OCI-LY1 (cell line): ENCODE results near the gene TRPM4.

Source experiments
- H2AFZ ChIP-seq: fragments of 200-600 bp; sonication (generic), shearing (Covaris generic); 2 replicates; pipeline ENCODE4 v1.6.0; 2014; ENCODE audit warnings: antibody characterized with exemption, mild to moderate bottlenecking, low read length
- H3F3A ChIP-seq: fragments of 200-600 bp; sonication (generic), shearing (Covaris generic); 2 replicates; pipeline ENCODE4 v1.6.0; 2014; ENCODE audit warnings: mild to moderate bottlenecking, antibody characterized with exemption, low read length, moderate library complexity; ENCODE audit not compliant: insufficient read depth
- H3K27ac ChIP-seq: fragments of 200-600 bp; sonication (generic); 2 replicates; pipeline ENCODE4 v1.5.1; 2014; ENCODE audit warnings: low read length, mixed run types, mild to moderate bottlenecking, low read depth; ENCODE audit not compliant: poor library complexity, severe bottlenecking
- H3K27me3 ChIP-seq: fragments of 200-600 bp; sonication (generic); 2 replicates; pipeline ENCODE4 v1.6.0; 2014; ENCODE audit warnings: antibody characterized with exemption, mild to moderate bottlenecking, low read length, moderate library complexity; ENCODE audit not compliant: insufficient read depth
- H3K36me3 ChIP-seq: fragments of 200-600 bp; sonication (generic); 2 replicates; pipeline ENCODE4 v1.6.1; 2014; ENCODE audit warnings: mild to moderate bottlenecking, antibody characterized with exemption, low read length, moderate library complexity, mixed read lengths; ENCODE audit not compliant: insufficient read depth
- H3K4me1 ChIP-seq: fragments of 200-600 bp; sonication (generic); 2 replicates; pipeline ENCODE4 v1.5.1; 2014; ENCODE audit warnings: mild to moderate bottlenecking, low read length, moderate library complexity; ENCODE audit not compliant: insufficient read depth, severe bottlenecking
- H3K4me2 ChIP-seq: fragments of 200-600 bp; sonication (generic), shearing (Covaris generic); 2 replicates; pipeline ENCODE4 v1.6.1; 2014; ENCODE audit warnings: low read length
- H3K4me3 ChIP-seq: fragments of 200-600 bp; sonication (generic); 2 replicates; pipeline ENCODE4 v1.5.1; 2014; ENCODE audit warnings: low read length, low read depth, mild to moderate bottlenecking, mixed read lengths; ENCODE audit not compliant: poor library complexity, severe bottlenecking
- H3K79me2 ChIP-seq: fragments of 200-600 bp; shearing (Covaris generic); 2 replicates; pipeline ENCODE4 v1.6.1; 2016; ENCODE audit warnings: mixed run types, low read length, mixed read lengths; ENCODE audit not compliant: insufficient read depth
- H3K9ac ChIP-seq: fragments of 200-600 bp; sonication (generic), shearing (Covaris generic); 2 replicates; pipeline ENCODE4 v1.6.1; 2014; ENCODE audit warnings: mild to moderate bottlenecking, low read length, mixed read lengths
- H3K9me2 ChIP-seq: fragments of 200-600 bp; sonication (generic), shearing (Covaris generic); 2 replicates; pipeline ENCODE4 v1.6.1; 2014; ENCODE audit warnings: low read depth, mild to moderate bottlenecking, low read length, mixed read lengths
- H3K9me3 ChIP-seq: fragments of 200-600 bp; shearing (Covaris generic); 2 replicates; pipeline ENCODE4 v1.6.1; 2014; ENCODE audit warnings: low read length, mixed read lengths
- H4K20me1 ChIP-seq: fragments of 200-600 bp; sonication (generic), shearing (Covaris generic); 2 replicates; pipeline ENCODE4 v1.6.0; 2016; ENCODE audit warnings: mild to moderate bottlenecking, low read length; ENCODE audit not compliant: insufficient read depth
- EZH2 ChIP-seq: fragments of 200-600 bp; sonication (generic), shearing (Covaris generic); IDR thresholded peaks from 2 replicates; pipeline ENCODE4 v1.8.0; 2017; ENCODE audit warnings: borderline replicate concordance, mixed run types, mild to moderate bottlenecking, antibody characterized with exemption, low read length, moderate library complexity, mixed read lengths
- TF ChIP-seq, protein P1 (sequence below): fragments of 200-600 bp; sonication (generic), shearing (Covaris generic); IDR thresholded peaks from 2 replicates; pipeline ENCODE4 v1.5.1; 2017; ENCODE audit warnings: mild to moderate bottlenecking, antibody characterized with exemption, low read length, moderate library complexity, mixed read lengths

TRPM4 gene

DNA sequence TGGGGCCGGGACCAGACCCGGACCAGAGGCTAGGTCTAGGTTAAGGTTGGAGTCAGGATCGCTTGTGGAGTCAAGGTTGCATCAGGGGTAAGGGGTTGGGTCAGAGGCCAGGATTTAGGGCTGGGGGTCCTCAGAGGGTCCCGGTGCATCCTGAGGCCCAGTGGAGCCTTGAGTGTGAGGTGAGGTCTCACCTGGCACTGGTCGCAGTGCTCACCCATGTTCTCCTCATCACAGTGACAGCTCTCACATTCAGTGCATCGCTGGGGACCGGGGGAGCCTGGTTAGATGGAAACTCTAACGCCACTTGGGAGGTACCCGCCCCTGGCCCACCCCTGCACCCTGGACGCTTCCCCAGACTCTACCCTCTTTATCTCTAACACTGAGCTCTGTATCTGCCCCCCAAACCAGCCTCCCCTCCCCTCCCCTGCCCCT lies 5.5 kb upstream of the TRPM4 start:
- TF ChIP-seq, protein P1, sequence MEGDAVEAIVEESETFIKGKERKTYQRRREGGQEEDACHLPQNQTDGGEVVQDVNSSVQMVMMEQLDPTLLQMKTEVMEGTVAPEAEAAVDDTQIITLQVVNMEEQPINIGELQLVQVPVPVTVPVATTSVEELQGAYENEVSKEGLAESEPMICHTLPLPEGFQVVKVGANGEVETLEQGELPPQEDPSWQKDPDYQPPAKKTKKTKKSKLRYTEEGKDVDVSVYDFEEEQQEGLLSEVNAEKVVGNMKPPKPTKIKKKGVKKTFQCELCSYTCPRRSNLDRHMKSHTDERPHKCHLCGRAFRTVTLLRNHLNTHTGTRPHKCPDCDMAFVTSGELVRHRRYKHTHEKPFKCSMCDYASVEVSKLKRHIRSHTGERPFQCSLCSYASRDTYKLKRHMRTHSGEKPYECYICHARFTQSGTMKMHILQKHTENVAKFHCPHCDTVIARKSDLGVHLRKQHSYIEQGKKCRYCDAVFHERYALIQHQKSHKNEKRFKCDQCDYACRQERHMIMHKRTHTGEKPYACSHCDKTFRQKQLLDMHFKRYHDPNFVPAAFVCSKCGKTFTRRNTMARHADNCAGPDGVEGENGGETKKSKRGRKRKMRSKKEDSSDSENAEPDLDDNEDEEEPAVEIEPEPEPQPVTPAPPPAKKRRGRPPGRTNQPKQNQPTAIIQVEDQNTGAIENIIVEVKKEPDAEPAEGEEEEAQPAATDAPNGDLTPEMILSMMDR = no peak
- no peak for TF ChIP-seq EZH2
- Histone ChIP-seq H3K9me3 (no peaks in the 10 kb centered on the region), H3K4me2 (peak overlapping the region; percentile 12; the same call in 1 of the 2 replicates), H3K4me3 (no peak overlapping the region), H3K4me1 (peaks cover 24% of the 10 kb centered on the region), H3K36me3 (no peaks in the 10 kb centered on the region), H3F3A (no peaks in the 10 kb centered on the region), H3K9me2 (no peaks in the 10 kb centered on the region), H3K27ac (no peak overlapping the region), H3K27me3 (no peaks in the 10 kb centered on the region; the same call in 1 of the 2 replicates), H3K9ac (no peak overlapping the region), H2AFZ (no peak overlapping the region), H3K79me2 (no peaks in the 10 kb centered on the region), H4K20me1 (no peaks in the 10 kb centered on the region)

- Histone ChIP-seq H3K9ac (no peak overlapping the region), H3K27ac (no peak overlapping the region), H3K4me3 (no peak overlapping the region), H2AFZ (no peak overlapping the region), H4K20me1 (no peaks in the 10 kb centered on the region), H3K36me3 (no peaks in the 10 kb centered on the region), H3K4me1 (peaks cover 24% of the 10 kb centered on the region), H3K9me3 (no peaks in the 10 kb centered on the region), H3K4me2 (no peak overlapping the region), H3F3A (no peaks in the 10 kb centered on the region), H3K79me2 (no peaks in the 10 kb centered on the region), H3K9me2 (no peaks in the 10 kb centered on the region), H3K27me3 (no peaks in the 10 kb centered on the region; the same call in 1 of the 2 replicates)
- TF ChIP-seq EZH2 = no peak
- TF ChIP-seq, protein P1 = no peak
Observed at GRCh38 chr19:49153167-49153809, 4.3 kb upstream of the TRPM4 start.

- H3K4me2 ChIP-seq = no peak overlapping the region
- H3K4me1 ChIP-seq = peaks cover 23% of the 10 kb centered on the region
- no peaks in the 10 kb centered on the region for H3K9me2 ChIP-seq
- no peaks in the 10 kb centered on the region for H3K79me2 ChIP-seq
- no peaks in the 10 kb centered on the region for H3F3A ChIP-seq
- H3K9me3 ChIP-seq = no peaks in the 10 kb centered on the region
- H3K27ac ChIP-seq = no peak overlapping the region
- peaks cover 3% of the 10 kb centered on the region; the same call in 1 of the 2 replicates for H3K27me3 ChIP-seq
- H3K9ac ChIP-seq = no peak overlapping the region
- no peaks in the 10 kb centered on the region for H4K20me1 ChIP-seq
- no peak overlapping the region for H2AFZ ChIP-seq
- no peak overlapping the region for H3K4me3 ChIP-seq
- no peaks in the 10 kb centered on the region for H3K36me3 ChIP-seq
- no peak for TF ChIP-seq EZH2
- TF ChIP-seq, protein P1 = no peak
Observed at GRCh38 chr19:49154279-49154678, 3.3 kb upstream of the TRPM4 start.
